Ascending aorta (tissue), 2 donors: ENCODE data around the gene IL1RL1. TPM values are rescaled to one million over a fixed set of nuclear protein-coding genes. Genes with fewer than 3 reads are reported as not detected.

Experiments used
- DNase-seq, 2 donors: peaks; one replicate each; pipeline ENCODE4 v3.0.0-alpha.2; 2019; ENCODE audit warnings: low spot score in 2 of 2
- H3K27ac ChIP-seq, 2 donors: fragments of 200-600 bp; sonication (generic); one replicate each; pipeline ENCODE4 v1.5.1; 2016 to 2017; ENCODE audit warnings: mild to moderate bottlenecking in 1 of 2
- H3K27me3 ChIP-seq: fragments of 200-600 bp; sonication (generic); one replicate; pipeline ENCODE4 v1.5.1; 2017
- H3K36me3 ChIP-seq, 2 donors: fragments of 200-600 bp; sonication (generic); one replicate each; pipeline ENCODE4 v1.5.1; 2016
- H3K4me1 ChIP-seq, 2 donors: fragments of 200-600 bp; sonication (generic); one replicate each; pipeline ENCODE4 v1.5.1; 2016 to 2017; ENCODE audit warnings: mild to moderate bottlenecking in 1 of 2
- H3K4me3 ChIP-seq, 2 donors: fragments of 200-600 bp; sonication (generic); one replicate each; pipeline ENCODE4 v1.5.1; 2016 to 2017; ENCODE audit warnings: mild to moderate bottlenecking in 1 of 2
- H3K9me3 ChIP-seq, 2 donors: fragments of 200-600 bp; sonication (generic); one replicate each; pipeline ENCODE4 v1.5.1; 2016
- intact Hi-C: fragments of 100-400 bp; cut with DNase I; formaldehyde crosslinking; loops from one replicate; pipeline ENCODE4 v1.15.1; 2023
- total RNA-seq: library from RNA; depleted of rRNA; stranded (reverse); fragments of >200 nt; gene quantifications from one replicate; pipeline ENCODE4 v1.1.0, GENCODE V29; 2016
- TF ChIP-seq, protein P1 (sequence below), 3 experiments: fragments of 200-600 bp in 2 of 3; fragments of 450-650 bp in 1 of 3; sonication (generic) in 2 of 3; IDR thresholded peaks; one replicate each; pipeline ENCODE4 v1.5.1; 2016 to 2019; ENCODE audit warnings: antibody characterized with exemption in 3 of 3, mild to moderate bottlenecking in 1 of 3, moderate library complexity in 1 of 3

The IL1RL1 gene
- total RNA-seq, 1 donor from 2014 or later, result 3.4 TPM

- TF ChIP-seq, protein P1, sequence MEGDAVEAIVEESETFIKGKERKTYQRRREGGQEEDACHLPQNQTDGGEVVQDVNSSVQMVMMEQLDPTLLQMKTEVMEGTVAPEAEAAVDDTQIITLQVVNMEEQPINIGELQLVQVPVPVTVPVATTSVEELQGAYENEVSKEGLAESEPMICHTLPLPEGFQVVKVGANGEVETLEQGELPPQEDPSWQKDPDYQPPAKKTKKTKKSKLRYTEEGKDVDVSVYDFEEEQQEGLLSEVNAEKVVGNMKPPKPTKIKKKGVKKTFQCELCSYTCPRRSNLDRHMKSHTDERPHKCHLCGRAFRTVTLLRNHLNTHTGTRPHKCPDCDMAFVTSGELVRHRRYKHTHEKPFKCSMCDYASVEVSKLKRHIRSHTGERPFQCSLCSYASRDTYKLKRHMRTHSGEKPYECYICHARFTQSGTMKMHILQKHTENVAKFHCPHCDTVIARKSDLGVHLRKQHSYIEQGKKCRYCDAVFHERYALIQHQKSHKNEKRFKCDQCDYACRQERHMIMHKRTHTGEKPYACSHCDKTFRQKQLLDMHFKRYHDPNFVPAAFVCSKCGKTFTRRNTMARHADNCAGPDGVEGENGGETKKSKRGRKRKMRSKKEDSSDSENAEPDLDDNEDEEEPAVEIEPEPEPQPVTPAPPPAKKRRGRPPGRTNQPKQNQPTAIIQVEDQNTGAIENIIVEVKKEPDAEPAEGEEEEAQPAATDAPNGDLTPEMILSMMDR (IDR thresholded peaks at IDR 0.05), result no peak
- Histone ChIP-seq H3K27me3 (no peaks in the 10 kb centered on the region), H3K4me1 (no peaks in the 10 kb centered on the region), H3K27ac (no peak overlapping the region), H3K36me3 (no peaks in the 10 kb centered on the region), H3K9me3 (no peaks in the 10 kb centered on the region), H3K4me3 (no peak overlapping the region)
- no peak for DNase-seq
- intact Hi-C loops, result no loop called here
Observed at GRCh38 chr2:102396012-102396411, 84.6 kb downstream of the IL1RL1 start.

GRCh38 chr2:102397209-102397608 is 85.8 kb downstream of the IL1RL1 start:
- H3K4me1 ChIP-seq, result no peaks in the 10 kb centered on the region
- intact Hi-C loops, result no loop called here
- DNase-seq, result no peak

GRCh38 chr2:102399499-102400141 is 88.3 kb downstream of the IL1RL1 start:
- Histone ChIP-seq H3K27me3 (no peaks in the 10 kb centered on the region), H3K27ac (no peak overlapping the region), H3K4me1 (no peaks in the 10 kb centered on the region), H3K9me3 (no peaks in the 10 kb centered on the region), H3K4me3 (no peak overlapping the region), H3K36me3 (no peaks in the 10 kb centered on the region)
- DNase-seq, result no peak
- TF ChIP-seq, protein P1 (IDR thresholded peaks at IDR 0.05), result no peak
- intact Hi-C loops, result no loop called here

More at GRCh38 chr2:102397209-102397608, 85.8 kb downstream of the IL1RL1 start:
- TF ChIP-seq, protein P1 (IDR thresholded peaks at IDR 0.05), result no peak
- Histone ChIP-seq H3K4me3 (no peak overlapping the region), H3K36me3 (no peaks in the 10 kb centered on the region), H3K27me3 (no peaks in the 10 kb centered on the region), H3K9me3 (no peaks in the 10 kb centered on the region), H3K27ac (no peak overlapping the region)

GRCh38 chr2:102401456-102401855 is 90.1 kb downstream of the IL1RL1 start:
- H3K4me3 ChIP-seq, result no peak overlapping the region
- intact Hi-C loops, result no loop called here
- H3K27ac ChIP-seq, result no peak overlapping the region
- no peaks in the 10 kb centered on the region for H3K9me3 ChIP-seq
- no peaks in the 10 kb centered on the region for H3K27me3 ChIP-seq
- TF ChIP-seq, protein P1 (IDR thresholded peaks at IDR 0.05), result no peak
- no peaks in the 10 kb centered on the region for H3K36me3 ChIP-seq
- H3K4me1 ChIP-seq, result no peaks in the 10 kb centered on the region
- no peak for DNase-seq

Other genes with a start within 250 kb of the IL1RL1 start
- 132 TPM for gene IL1R1, start 168.8 kb upstream of the IL1RL1 start, total RNA-seq
- gene IL1RL2, start 124.5 kb upstream of the IL1RL1 start, total RNA-seq, result not detected
- 1.9 TPM for gene IL18R1, start 44.2 kb downstream of the IL1RL1 start, total RNA-seq
- 0.11 TPM for gene IL18RAP, start 111.6 kb downstream of the IL1RL1 start, total RNA-seq
- not detected for gene SLC9A4, start 161.7 kb downstream of the IL1RL1 start, total RNA-seq